Caco-2 (cell line): ENCODE data around the gene FN3K. TPM values are rescaled to one million over a fixed set of nuclear protein-coding genes. Genes with fewer than 3 reads are reported as not detected.

Experiments used
- BruUV-seq: library from RNA; stranded (reverse); fragments of 400-500 nt; replicated peaks from 2 replicates; lab custom pipeline; 2021; lab: Mats Ljungman, UMichigan
- CTCF ChIA-PET: fragments of 300-600 bp; sonication (Branson Sonifier 250); formaldehyde crosslinking; loops from one replicate; lab custom pipeline; 2022; ENCODE audit warnings: antibody characterized with exemption; lab: Charles Lee
- POLR2A ChIA-PET: fragments of 300-600 bp; sonication (Branson Sonifier 250); formaldehyde crosslinking; loops from one replicate; lab custom pipeline; 2022; ENCODE audit warnings: antibody characterized with exemption; lab: Charles Lee
- DNase-seq, 2 experiments: peaks; one replicate each; pipeline versions ENCODE4 v3.0.0 to v3.0.0-alpha.2; 2020 to 2022
- H3K27me3 ChIP-seq: replicated peaks from 2 replicates; pipeline ENCODE4 v1.6.0; 2011; ENCODE audit warnings: low read length; ENCODE audit not compliant: control insufficient read depth, insufficient read depth
- H3K36me3 ChIP-seq: 2 replicates; pipeline ENCODE4 v1.5.1; 2011; ENCODE audit warnings: low read length; ENCODE audit not compliant: control insufficient read depth, insufficient read depth
- H3K4me1 ChIP-seq: fragments of 250-450 bp; sonication (Bioruptor Pico); 2 replicates; pipeline ENCODE4 v1.5.1; 2020; ENCODE audit warnings: mild to moderate bottlenecking
- H3K4me3 ChIP-seq: 2 replicates; pipeline ENCODE4 v1.5.1; 2011; ENCODE audit warnings: low read depth, mild to moderate bottlenecking, control low read depth, low read length
- H3K9me3 ChIP-seq: fragments of 250-450 bp; sonication (Bioruptor Pico); 2 replicates; pipeline ENCODE4 v1.5.1; 2020; ENCODE audit warnings: mild to moderate bottlenecking, moderate library complexity
- H3K27ac Mint-ChIP-seq: one replicate; pipeline ENCODE4 v1.8.0; 2022; ENCODE audit warnings: mixed read lengths; ENCODE audit not compliant: unreplicated experiment
- H3K27me3 Mint-ChIP-seq: one replicate; pipeline ENCODE4 v1.8.0; 2022; ENCODE audit warnings: mixed read lengths; ENCODE audit not compliant: insufficient read depth, unreplicated experiment
- H3K36me3 Mint-ChIP-seq: one replicate; pipeline ENCODE4 v1.8.0; 2022; ENCODE audit warnings: mild to moderate bottlenecking, mixed read lengths; ENCODE audit not compliant: insufficient read depth, unreplicated experiment
- H3K4me1 Mint-ChIP-seq: one replicate; pipeline ENCODE4 v1.8.0; 2022; ENCODE audit warnings: low read depth, mixed read lengths; ENCODE audit not compliant: unreplicated experiment
- H3K4me3 Mint-ChIP-seq: one replicate; pipeline ENCODE4 v1.8.0; 2022; ENCODE audit warnings: mild to moderate bottlenecking, moderate library complexity, mixed read lengths; ENCODE audit not compliant: unreplicated experiment
- H3K9me3 Mint-ChIP-seq: one replicate; pipeline ENCODE4 v1.8.0; 2022; ENCODE audit warnings: mixed read lengths; ENCODE audit not compliant: unreplicated experiment
- CTCF ChIP-seq, 2 experiments: fragments of 200-600 bp in 1 of 2; IDR thresholded peaks; 1 replicate in 1 of 2; 2 replicates in 1 of 2; pipeline versions ENCODE4 v1.5.1 to v1.8.0; 2011 to 2022; ENCODE audit warnings: antibody characterized with exemption in 1 of 2, control low read depth in 1 of 2, inconsistent platforms in 1 of 2, low read depth in 1 of 2, low read length in 1 of 2, mild to moderate bottlenecking in 1 of 2, moderate library complexity in 1 of 2; ENCODE audit not compliant: insufficient read depth in 1 of 2, severe bottlenecking in 1 of 2, unreplicated experiment in 1 of 2
- intact Hi-C: fragments of 100-400 bp; cut with micrococcal nuclease; formaldehyde crosslinking; loops from one replicate; pipeline ENCODE4 v1.10.0; 2022; ENCODE audit not compliant: unreplicated experiment
- total RNA-seq: library from RNA; stranded (reverse); gene quantifications from 2 replicates; pipeline ENCODE4 v1.2.3, GENCODE V29; 2022

Gene FN3K
- total RNA-seq, 1 experiment from 2014 or later: 55.7 TPM

- no peaks in the 10 kb centered on the region; the same call in 1 of the 2 replicates for H3K36me3 ChIP-seq
- Mint-ChIP-seq H3K4me1 (peaks cover 18% of the 10 kb centered on the region), H3K9me3 (no peaks in the 10 kb centered on the region), H3K36me3 (peaks cover 52% of the 10 kb centered on the region), H3K4me3 (no peak overlapping the region), H3K27ac (no peak overlapping the region), H3K27me3 (no peaks in the 10 kb centered on the region)
- no peak for TF ChIP-seq CTCF (IDR thresholded peaks at IDR 0.05; ENCODE audit: insufficient read depth in 1 of 2, low read depth in 1 of 2, low read length in 1 of 2, severe bottlenecking in 1 of 2, unreplicated experiment in 1 of 2)
- no peak for DNase-seq
- H3K27me3 ChIP-seq: no peaks in the 10 kb centered on the region
- CTCF ChIA-PET: interaction anchor here (1.1 kb wide), 1 partner anchor 11 kb away, joined by 4 read pairs; no protein-coding TSS in a partner anchor
- intact Hi-C loops: no loop called here
- H3K4me1 ChIP-seq: peaks cover 14% of the 10 kb centered on the region
- no TSS peak for BruUV-seq
- H3K9me3 ChIP-seq: 0 out of 2 replicates have a peak, but pooled peaks cover 5% of the 10 kb centered on the region
- POLR2A ChIA-PET: interaction anchor here (1.0 kb wide), 1 partner anchor 38 kb away, joined by 3 read pairs; the partner anchor contains the start of gene FN3KRP
- H3K4me3 ChIP-seq: no peak overlapping the region
Observed at GRCh38 chr17:82754297-82755208, 19.1 kb downstream of the FN3K start.

DNA sequence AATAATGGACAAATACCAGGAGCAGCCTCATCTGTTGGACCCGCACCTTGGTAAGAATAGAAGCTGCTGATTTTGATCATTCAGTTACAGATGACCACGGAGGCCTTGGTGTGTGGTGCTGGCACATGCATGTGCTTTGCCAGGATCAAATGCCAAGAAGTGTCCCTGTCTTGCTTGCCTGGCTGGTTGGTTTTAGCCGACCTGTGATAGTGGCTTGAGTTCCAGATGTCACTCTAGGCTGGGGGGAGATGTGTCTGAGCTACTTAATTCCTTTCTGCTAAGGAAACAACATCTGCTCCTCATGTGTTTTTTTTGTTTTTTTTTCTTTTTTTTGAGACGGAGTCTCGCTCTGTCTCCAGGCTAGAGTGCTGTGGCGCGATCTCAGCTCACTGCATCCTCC, 20.8 kb downstream of the FN3K start:
- intact Hi-C loops: no loop called here
- BruUV-seq: no TSS peak
- H3K27ac Mint-ChIP-seq: no peak overlapping the region
- H3K36me3 Mint-ChIP-seq: peaks cover 51% of the 10 kb centered on the region
- H3K9me3 Mint-ChIP-seq: no peaks in the 10 kb centered on the region
- H3K4me3 ChIP-seq: no peak overlapping the region
- peaks cover 14% of the 10 kb centered on the region for H3K4me1 ChIP-seq
- CTCF ChIA-PET: interaction anchor here (1.3 kb wide), 1 partner anchor 87 kb away, joined by 4 read pairs; no protein-coding TSS in a partner anchor
- no peak for TF ChIP-seq CTCF (IDR thresholded peaks at IDR 0.05; ENCODE audit: insufficient read depth in 1 of 2, low read depth in 1 of 2, low read length in 1 of 2, severe bottlenecking in 1 of 2, unreplicated experiment in 1 of 2)
- no peaks in the 10 kb centered on the region for H3K27me3 Mint-ChIP-seq
- peaks cover 18% of the 10 kb centered on the region for H3K4me1 Mint-ChIP-seq
- POLR2A ChIA-PET: no interaction called here
- no peak for DNase-seq
- H3K36me3 ChIP-seq: no peaks in the 10 kb centered on the region
- H3K27me3 ChIP-seq: no peaks in the 10 kb centered on the region
- no peaks in the 10 kb centered on the region for H3K9me3 ChIP-seq
- no peak overlapping the region for H3K4me3 Mint-ChIP-seq

DNA sequence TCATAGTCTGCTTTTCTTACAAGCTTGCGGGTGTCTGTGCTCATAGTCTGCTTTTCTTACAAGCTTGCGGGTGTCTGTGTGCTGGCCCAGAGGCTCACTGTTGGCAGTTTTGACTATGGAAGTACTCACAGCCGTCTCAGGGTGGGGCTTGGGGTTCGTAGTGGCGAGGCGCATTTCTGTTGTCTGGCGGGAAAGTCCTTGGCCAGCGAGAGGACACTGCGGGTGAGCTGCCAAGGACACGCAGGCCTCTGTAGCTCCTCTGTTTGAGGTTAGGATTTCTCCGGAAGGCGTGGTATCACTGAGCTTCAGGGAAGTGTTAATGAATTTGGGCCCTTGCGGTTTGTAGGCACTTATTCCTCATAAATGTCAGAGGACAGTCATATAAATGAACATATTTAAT, 30.0 kb downstream of the FN3K start:
- Mint-ChIP-seq H3K4me3 (no peak overlapping the region), H3K9me3 (no peaks in the 10 kb centered on the region), H3K27me3 (no peaks in the 10 kb centered on the region), H3K27ac (no peak overlapping the region), H3K4me1 (no peaks in the 10 kb centered on the region), H3K36me3 (peaks cover 48% of the 10 kb centered on the region)
- Histone ChIP-seq H3K4me1 (no peaks in the 10 kb centered on the region), H3K36me3 (0 out of 2 replicates have a peak, but pooled peaks cover 1% of the 10 kb centered on the region), H3K27me3 (no peaks in the 10 kb centered on the region), H3K9me3 (no peaks in the 10 kb centered on the region), H3K4me3 (no peak overlapping the region)
- no peak for DNase-seq
- TF ChIP-seq CTCF (IDR thresholded peaks at IDR 0.05; ENCODE audit: insufficient read depth in 1 of 2, low read depth in 1 of 2, low read length in 1 of 2, severe bottlenecking in 1 of 2, unreplicated experiment in 1 of 2): no peak
- no TSS peak for BruUV-seq
- intact Hi-C loops: loop anchor here (5.0 kb wide), 1 partner anchor 98 kb away; no protein-coding TSS in a partner anchor
- ChIA-PET CTCF (interaction anchor here (0.6 to 0.7 kb wide), 2 partner anchors 11 to 97 kb away, joined by 3 to 4 read pairs; no protein-coding TSS in a partner anchor), POLR2A (no interaction called here)
